Measurements from ENCODE around the gene LYPLAL1.

GRCh38 chr1:219159946-219160645 is 13.6 kb upstream of the LYPLAL1 start:
- TF ChIP-seq, protein P1, sequence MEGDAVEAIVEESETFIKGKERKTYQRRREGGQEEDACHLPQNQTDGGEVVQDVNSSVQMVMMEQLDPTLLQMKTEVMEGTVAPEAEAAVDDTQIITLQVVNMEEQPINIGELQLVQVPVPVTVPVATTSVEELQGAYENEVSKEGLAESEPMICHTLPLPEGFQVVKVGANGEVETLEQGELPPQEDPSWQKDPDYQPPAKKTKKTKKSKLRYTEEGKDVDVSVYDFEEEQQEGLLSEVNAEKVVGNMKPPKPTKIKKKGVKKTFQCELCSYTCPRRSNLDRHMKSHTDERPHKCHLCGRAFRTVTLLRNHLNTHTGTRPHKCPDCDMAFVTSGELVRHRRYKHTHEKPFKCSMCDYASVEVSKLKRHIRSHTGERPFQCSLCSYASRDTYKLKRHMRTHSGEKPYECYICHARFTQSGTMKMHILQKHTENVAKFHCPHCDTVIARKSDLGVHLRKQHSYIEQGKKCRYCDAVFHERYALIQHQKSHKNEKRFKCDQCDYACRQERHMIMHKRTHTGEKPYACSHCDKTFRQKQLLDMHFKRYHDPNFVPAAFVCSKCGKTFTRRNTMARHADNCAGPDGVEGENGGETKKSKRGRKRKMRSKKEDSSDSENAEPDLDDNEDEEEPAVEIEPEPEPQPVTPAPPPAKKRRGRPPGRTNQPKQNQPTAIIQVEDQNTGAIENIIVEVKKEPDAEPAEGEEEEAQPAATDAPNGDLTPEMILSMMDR (IDR thresholded peaks at IDR 0.05), result no peak
- no peak for TF ChIP-seq POLR2A (IDR thresholded peaks at IDR 0.05)

All from heart left ventricle (tissue), 13 donors.